HG02970 (cell line): ENCODE measurements around the gene TNRC18.

ENCODE experiments used
- ATAC-seq: cut with Tn5 transposase; IDR thresholded peaks from one replicate; pipeline ENCODE4 v1.9.1; 2021; ENCODE audit warnings: mild to moderate bottlenecking, moderate library complexity, moderate number of reproducible peaks; ENCODE audit not compliant: unreplicated experiment, low FRiP score

Gene TNRC18

GRCh38 chr7:5356751-5357119 lies 66.9 kb downstream of the TNRC18 start:
- ATAC-seq, result no peak

- ATAC-seq, result no peak
Measured at GRCh38 chr7:5354460-5355232, 69.0 kb downstream of the TNRC18 start.

- ATAC-seq, result no peak
Measured at GRCh38 chr7:5352440-5353010, 71.1 kb downstream of the TNRC18 start.

GRCh38 chr7:5351507-5352265 lies 71.9 kb downstream of the TNRC18 start:
- ATAC-seq, result no peak

GRCh38 chr7:5350600-5351385 lies 72.8 kb downstream of the TNRC18 start:
- no peak for ATAC-seq

GRCh38 chr7:5350174-5350463 lies 73.5 kb downstream of the TNRC18 start:
- no peak for ATAC-seq

GRCh38 chr7:5349437-5350173 lies 74.0 kb downstream of the TNRC18 start:
- no peak for ATAC-seq

- no peak for ATAC-seq
Measured at GRCh38 chr7:5349005-5349380, 74.6 kb downstream of the TNRC18 start.

GRCh38 chr7:5348134-5349004 lies 75.3 kb downstream of the TNRC18 start:
- no peak for ATAC-seq

GRCh38 chr7:5345671-5346070 lies 78.0 kb downstream of the TNRC18 start:
- ATAC-seq, result no peak

- ATAC-seq, result no peak
Measured at GRCh38 chr7:5345171-5345570, 78.5 kb downstream of the TNRC18 start.

- no peak for ATAC-seq
Measured at GRCh38 chr7:5344342-5344741, 79.3 kb downstream of the TNRC18 start.

GRCh38 chr7:5343884-5344283 lies 79.8 kb downstream of the TNRC18 start:
- ATAC-seq, result no peak

GRCh38 chr7:5342631-5343030 lies 81.0 kb downstream of the TNRC18 start:
- no peak for ATAC-seq

- no peak for ATAC-seq
Measured at GRCh38 chr7:5339955-5340354, 83.7 kb downstream of the TNRC18 start.

- ATAC-seq, result no peak
Measured at GRCh38 chr7:5337047-5337446, 86.6 kb downstream of the TNRC18 start.

- no peak for ATAC-seq
Measured at GRCh38 chr7:5334671-5335070, 89.0 kb downstream of the TNRC18 start.

- no peak for ATAC-seq
Measured at GRCh38 chr7:5333121-5334045, 90.3 kb downstream of the TNRC18 start.
